AG10803 (cell line): ENCODE results near the gene MEF2A.
A peak's percentile ranks its signal among the peaks of the same experiment; 100 is the strongest.

Experiments used
- DNase-seq: peaks from one replicate; pipeline ENCODE4 v3.0.0; 2010; ENCODE audit warnings: low read depth
- H3K4me3 ChIP-seq: 2 replicates; pipeline ENCODE4 v1.5.1; 2011; ENCODE audit warnings: mild to moderate bottlenecking, low read length, control low read depth
- TF ChIP-seq, protein P1 (sequence below): conservative IDR thresholded peaks from 2 replicates; pipeline ENCODE4 v1.5.1; 2011; ENCODE audit warnings: mild to moderate bottlenecking, low read length, control low read depth, inconsistent platforms

Gene MEF2A

GRCh38 chr15:99674279-99674678 lies 108.5 kb downstream of the MEF2A start:
- TF ChIP-seq, protein P1, sequence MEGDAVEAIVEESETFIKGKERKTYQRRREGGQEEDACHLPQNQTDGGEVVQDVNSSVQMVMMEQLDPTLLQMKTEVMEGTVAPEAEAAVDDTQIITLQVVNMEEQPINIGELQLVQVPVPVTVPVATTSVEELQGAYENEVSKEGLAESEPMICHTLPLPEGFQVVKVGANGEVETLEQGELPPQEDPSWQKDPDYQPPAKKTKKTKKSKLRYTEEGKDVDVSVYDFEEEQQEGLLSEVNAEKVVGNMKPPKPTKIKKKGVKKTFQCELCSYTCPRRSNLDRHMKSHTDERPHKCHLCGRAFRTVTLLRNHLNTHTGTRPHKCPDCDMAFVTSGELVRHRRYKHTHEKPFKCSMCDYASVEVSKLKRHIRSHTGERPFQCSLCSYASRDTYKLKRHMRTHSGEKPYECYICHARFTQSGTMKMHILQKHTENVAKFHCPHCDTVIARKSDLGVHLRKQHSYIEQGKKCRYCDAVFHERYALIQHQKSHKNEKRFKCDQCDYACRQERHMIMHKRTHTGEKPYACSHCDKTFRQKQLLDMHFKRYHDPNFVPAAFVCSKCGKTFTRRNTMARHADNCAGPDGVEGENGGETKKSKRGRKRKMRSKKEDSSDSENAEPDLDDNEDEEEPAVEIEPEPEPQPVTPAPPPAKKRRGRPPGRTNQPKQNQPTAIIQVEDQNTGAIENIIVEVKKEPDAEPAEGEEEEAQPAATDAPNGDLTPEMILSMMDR, result no peak
- H3K4me3 ChIP-seq, result no peak overlapping the region
- no peak for DNase-seq

- TF ChIP-seq, protein P1, result no peak
- H3K4me3 ChIP-seq, result no peak overlapping the region
- no peak for DNase-seq
Measured at GRCh38 chr15:99677540-99678134, 111.9 kb downstream of the MEF2A start.

- no peak overlapping the region for H3K4me3 ChIP-seq
- TF ChIP-seq, protein P1, result no peak
- no peak for DNase-seq
Measured at GRCh38 chr15:99680276-99680675, 114.5 kb downstream of the MEF2A start.

- TF ChIP-seq, protein P1, result no peak
- DNase-seq, result no peak
- H3K4me3 ChIP-seq, result no peak overlapping the region
Measured at GRCh38 chr15:99681990-99682389, 116.2 kb downstream of the MEF2A start.

- TF ChIP-seq, protein P1, result no peak
- DNase-seq, result peak; percentile 76
- H3K4me3 ChIP-seq, result no peak overlapping the region
Measured at GRCh38 chr15:99682455-99682854, 116.7 kb downstream of the MEF2A start.

GRCh38 chr15:99683000-99683670 lies 117.4 kb downstream of the MEF2A start:
- no peak overlapping the region for H3K4me3 ChIP-seq
- TF ChIP-seq, protein P1, result no peak
- peak; percentile 49 for DNase-seq

GRCh38 chr15:99686290-99686689 lies 120.5 kb downstream of the MEF2A start:
- DNase-seq, result no peak
- no peak overlapping the region for H3K4me3 ChIP-seq
- TF ChIP-seq, protein P1, result no peak
